GM19372 (cell line): ENCODE measurements around the gene ADAMTS9.

ENCODE experiments used
- ATAC-seq: cut with Tn5 transposase; IDR thresholded peaks from one replicate; pipeline ENCODE4 v1.9.1; 2021; ENCODE audit warnings: mild to moderate bottlenecking, low read depth, moderate library complexity; ENCODE audit not compliant: unreplicated experiment

ADAMTS9 gene

GRCh38 chr3:64621726-64622395, 65.9 kb downstream of the ADAMTS9 start:
- ATAC-seq: no peak

DNA sequence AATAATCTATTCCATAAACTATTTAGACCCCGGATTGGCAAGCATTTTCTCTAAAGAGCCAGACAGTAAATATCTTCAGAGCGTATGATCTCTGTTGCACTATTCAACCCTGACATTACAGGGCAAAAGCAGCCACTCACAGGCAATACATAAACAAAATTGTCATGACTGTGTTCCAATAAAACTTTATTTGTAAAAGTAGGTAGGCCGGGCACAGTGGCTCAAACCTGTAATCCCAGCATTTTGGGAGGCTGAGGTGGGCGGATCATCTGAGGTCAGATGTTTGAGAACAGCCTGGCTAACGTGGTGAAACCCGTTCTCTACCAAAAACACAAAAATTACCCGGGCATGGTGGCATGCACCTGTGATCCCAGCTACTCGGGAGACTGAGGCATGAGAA, 66.5 kb downstream of the ADAMTS9 start:
- no peak for ATAC-seq

GRCh38 chr3:64620020-64620419, 67.8 kb downstream of the ADAMTS9 start:
- no peak for ATAC-seq

DNA sequence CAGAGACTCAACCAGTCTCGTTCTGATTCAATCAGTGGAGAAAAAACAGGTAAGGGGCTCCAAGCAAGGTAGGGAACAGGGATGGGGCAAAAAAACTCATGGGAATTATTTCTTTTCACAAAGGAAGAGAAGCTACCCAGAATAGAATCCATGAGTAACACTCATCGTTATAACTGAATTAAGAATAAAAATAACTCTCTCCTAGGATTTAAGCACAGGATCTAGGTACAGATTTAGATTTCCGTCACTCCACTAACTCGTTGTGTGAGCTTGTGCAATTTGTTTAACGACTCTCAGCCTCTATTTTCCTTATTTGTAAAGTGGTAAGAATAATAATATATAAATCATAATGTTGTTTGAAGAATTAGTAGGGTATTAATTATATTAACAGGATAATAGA, 68.6 kb downstream of the ADAMTS9 start:
- ATAC-seq: no peak

DNA sequence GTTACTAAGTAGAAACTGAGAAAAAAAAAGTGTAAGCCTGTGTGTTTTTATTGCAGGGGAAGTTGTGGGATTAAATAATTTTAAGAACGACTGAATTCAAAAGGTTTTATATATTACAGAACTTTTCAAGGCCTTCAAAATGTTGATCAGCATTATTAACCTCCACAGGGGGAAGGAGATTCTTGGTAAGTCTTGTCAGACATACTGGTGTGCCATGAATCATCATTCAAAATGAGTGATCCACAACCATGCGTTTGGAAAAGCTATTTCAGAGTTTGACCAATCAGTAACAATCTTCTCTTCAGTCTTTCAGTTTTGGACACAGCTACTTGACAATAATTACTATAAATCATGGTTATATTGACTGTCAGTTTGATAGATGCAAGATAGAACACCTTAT, 70.2 kb downstream of the ADAMTS9 start:
- no peak for ATAC-seq

GRCh38 chr3:64616953-64617352, 70.8 kb downstream of the ADAMTS9 start:
- no peak for ATAC-seq

DNA sequence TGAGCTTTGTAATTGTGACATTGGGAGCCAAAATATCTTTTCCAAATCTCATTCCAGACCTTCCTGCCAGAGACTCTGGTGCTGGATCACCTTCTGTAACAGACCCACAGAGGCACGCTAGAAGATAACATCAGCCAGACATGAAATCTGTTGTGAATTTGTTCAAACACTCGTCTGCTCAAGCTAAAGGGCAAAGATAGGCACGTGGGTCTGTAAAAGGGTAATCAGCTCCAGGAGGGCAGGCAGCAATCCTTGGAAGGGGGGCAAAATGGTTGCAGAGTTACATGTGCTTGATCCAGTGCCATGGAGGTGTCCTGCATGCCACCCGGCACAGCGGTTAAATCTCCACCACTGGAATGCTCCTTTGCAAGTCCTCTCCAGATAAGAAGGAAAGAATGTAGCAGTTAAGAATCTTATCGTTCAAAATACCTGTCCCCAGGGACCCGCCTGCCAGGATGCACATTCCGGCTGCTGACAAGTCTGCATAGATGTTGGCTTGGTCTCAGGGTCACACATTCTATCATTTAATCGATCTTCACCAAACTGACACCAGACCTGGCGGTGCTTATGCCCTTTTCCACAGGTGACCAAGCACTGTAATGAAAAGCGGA, 74.8 kb downstream of the ADAMTS9 start:
- no peak for ATAC-seq

DNA sequence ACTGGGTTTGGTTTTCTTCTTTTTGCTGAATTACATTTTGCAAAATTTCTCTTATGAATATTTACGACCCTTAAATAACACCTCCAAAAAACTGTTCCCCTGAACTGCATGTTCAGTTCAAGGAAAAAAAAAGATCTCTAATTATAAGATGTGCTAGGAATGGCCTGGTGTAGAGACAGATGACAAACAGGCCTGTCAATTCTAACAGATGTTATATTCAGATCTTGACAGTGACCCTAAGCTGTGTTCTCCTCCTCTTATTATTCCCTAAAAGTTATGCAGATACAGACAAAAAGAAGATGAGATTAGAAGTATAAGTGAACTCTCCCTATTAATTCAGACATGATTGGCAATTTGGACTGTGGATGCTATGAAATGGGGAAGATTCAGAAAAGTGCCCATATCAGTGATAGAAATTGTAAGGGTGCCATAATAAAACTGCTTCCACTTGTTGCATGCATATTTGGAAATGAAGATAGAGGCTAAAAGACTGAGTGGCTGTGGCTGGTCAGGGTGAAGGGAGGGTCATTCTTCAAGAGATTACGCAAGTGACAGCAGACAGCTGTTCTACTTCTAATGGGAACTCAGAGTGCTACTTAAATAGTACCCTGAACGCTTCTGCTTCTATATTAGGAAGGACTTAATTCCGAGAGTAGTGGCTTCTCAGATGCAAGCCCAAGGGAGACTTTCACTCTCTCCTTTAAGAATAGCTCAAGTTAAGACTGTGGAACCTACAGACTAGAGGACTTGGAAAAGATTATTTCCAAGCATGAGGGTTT, 75.5 kb downstream of the ADAMTS9 start:
- no peak for ATAC-seq

DNA sequence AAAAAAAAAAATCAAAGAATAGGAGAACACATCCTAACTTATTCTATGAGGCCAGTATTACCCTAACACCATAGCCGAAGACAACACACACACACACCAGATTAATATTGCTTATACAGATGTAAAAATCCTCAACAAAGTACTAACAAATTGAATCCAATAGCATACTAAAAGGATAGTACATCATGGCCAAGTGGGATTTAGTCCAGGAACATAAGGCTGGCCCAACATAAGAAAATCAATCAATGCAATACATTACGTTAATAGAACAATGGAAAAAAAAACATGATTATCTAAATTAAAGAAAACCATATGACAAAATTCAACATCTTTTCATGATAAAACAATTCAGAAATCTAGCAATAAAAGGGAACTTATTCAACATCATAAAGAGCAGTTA, 79.1 kb downstream of the ADAMTS9 start:
- ATAC-seq: no peak

GRCh38 chr3:64607032-64607551, 80.7 kb downstream of the ADAMTS9 start:
- ATAC-seq: no peak

DNA sequence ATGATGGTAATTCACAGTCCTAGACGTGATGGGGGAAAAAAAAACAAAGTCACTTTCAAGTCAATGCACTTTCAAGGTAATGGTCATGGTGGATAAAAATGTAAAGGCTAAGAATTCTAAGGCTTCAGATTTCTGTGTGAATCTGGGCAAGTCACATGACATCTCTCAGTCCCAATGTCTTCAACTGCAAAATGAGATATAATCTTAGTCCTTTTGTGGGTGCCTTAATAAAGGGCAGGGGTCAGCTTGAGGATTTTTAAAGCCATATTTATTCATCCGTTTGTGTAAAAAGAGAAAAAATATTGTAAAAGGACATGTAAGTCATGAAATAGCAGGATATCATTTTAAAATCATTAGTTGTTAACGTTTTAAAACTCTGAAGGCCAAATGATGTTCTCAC, 83.5 kb downstream of the ADAMTS9 start:
- ATAC-seq: no peak

GRCh38 chr3:64601824-64602223, 86.0 kb downstream of the ADAMTS9 start:
- no peak for ATAC-seq

GRCh38 chr3:64600246-64600950, 87.4 kb downstream of the ADAMTS9 start:
- ATAC-seq: no peak

DNA sequence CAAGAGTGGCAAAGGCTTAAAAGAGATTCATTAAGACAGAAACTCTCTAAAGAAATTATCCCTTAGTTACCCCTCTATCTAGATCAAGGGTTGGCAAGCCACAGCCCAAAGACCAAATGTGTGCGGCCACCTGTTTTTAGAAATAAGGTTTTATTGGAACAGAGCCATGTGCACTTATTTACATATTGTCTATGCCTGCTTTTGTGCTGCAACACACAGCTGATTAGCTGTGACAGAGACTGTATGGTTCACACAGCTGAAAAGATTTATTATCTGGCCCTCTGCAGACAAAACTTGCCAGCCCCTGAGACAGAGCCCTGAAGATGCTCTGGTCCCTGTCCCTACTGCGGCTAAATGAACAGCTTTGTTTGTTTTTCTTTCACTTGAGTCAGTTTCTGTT, 88.1 kb downstream of the ADAMTS9 start:
- ATAC-seq: no peak

DNA sequence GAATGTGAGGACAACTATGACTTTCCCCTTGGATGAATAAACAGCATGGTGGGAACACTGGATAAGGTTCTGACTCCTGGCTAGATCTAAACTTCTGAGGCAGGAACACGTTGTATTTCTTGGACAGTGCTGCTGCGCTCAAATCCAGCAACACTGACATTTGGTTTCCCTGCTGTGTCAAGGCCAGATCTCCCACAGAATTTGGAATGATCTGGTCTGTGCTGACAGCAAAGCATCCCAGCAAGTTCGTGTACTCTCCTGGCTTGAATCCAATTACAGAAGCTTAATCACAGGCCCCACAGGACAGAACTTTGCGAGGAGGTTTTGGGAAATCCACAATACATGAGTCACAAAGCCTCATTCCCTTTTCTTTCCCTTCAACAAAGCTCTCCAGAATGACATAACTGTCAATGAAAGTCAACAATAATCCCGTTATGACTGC, 92.5 kb downstream of the ADAMTS9 start:
- ATAC-seq: no peak

- no peak for ATAC-seq
Observed at GRCh38 chr3:64594134-64594533, 93.7 kb downstream of the ADAMTS9 start.

DNA sequence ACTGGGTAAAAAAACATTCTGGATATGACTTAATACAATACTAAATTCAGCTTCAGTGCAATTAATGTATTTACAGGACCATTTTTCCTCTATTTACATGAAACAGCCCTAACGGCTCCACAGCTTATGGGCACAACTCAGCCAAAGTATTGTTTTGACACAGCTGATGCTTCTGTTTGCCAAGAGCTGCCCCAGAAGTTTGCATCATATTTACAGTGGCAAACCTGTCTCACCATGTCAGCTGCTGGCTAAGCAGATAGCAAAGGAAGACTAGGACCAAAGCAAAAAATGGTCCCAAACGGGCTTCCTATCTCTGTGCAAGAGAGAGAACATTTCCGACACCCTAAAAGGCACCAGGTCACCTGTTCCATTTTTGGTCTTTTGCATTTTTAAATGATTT, 94.5 kb downstream of the ADAMTS9 start:
- ATAC-seq: no peak

GRCh38 chr3:64591615-64592014, 96.2 kb downstream of the ADAMTS9 start:
- no peak for ATAC-seq

- no peak for ATAC-seq
Observed at GRCh38 chr3:64588380-64588779, 99.4 kb downstream of the ADAMTS9 start.

DNA sequence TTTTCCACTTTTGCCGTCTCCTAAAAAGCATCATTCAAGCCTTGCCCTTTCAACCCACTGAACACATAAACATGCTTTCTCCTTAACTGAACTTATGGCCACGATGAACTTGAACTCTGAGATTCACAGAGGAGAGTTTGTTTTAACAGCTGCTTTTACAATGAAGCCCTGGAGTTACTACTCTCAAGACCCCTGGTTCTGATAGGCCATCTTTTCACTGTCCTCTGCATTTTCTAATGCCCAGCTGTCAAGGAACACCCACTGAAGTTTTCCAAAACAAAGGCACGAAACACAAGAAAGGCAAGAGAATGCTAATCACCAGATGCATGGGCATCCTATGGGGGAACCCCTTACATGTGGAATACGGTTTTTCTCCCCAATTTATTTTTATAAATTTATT, 100.8 kb downstream of the ADAMTS9 start:
- no peak for ATAC-seq

GRCh38 chr3:64584179-64584578, 103.6 kb downstream of the ADAMTS9 start:
- no peak for ATAC-seq
